Iris pigment epithelial cell (primary cell): ENCODE results near the gene DUSP3.

ENCODE experiments used
- DNase-seq: peaks from one replicate; pipeline ENCODE4 v3.0.0-alpha.2; 2011; ENCODE audit warnings: low read depth

The DUSP3 gene

DNA sequence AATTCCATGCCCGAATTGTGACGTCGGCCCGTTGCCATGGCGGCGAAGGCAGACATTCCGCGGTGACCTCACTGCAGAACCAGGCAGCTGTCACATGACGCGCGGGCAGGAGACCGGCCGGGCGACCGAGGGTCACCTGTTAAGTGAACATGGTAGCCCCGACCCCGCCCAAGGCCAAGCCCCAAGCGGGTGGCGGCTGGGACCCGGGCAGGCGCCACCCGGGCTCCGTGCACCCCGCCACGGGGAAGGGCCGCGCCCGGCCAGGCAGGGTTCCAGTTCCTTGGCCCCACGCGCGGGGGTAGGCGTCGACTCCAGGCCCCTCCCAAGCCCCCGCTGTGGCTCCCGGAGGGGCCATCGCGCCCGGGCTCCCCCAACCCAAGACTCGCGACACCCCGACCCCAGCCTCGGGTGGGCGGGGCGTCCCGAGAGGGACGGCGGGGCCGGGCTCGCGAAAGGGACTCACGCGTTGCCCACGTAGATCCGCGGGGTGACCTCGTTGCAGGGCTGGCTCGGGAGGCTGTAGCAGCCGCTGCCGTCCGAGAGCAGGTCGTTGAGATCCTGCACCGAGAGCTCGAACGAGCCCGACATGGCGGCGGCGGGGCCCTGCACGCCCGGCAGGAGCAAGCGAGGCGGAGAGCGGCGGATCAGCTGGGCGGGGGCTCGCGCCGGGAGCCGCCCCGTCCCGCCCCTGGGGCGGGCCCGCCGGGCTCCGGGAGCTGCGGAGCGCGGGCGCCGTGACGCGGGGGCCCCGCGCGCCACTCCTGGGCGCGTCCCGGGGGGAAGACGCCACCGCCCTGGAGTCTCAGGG lies at the start of gene DUSP3:
Gene DUSP3 (minus strand): TSS at position 641 of the 808 bp plus-strand sequence. CDS start 53 bp downstream, at position 588.
- peak; percentile 93 for DNase-seq

DNA sequence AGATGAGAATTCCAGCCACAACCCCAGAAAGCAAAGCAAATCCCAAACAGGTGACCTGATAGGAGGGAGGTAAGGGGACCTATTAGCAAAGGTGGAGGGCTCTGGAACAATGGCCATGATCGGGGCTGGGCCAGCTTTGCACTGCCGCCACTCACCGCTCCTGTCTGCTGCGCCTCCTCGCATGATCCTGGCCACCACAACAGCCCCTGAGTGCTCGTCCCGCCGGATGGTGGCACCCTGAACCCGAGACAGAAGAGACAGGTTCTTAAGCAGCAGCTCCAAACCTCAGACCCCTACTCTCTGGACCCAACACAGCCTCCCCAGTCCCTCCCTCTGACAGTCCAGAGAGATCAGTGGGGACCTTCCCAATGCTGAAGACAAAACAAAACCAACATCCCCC lies 48.8 kb upstream of the DUSP3 start:
- no peak for DNase-seq

DNA sequence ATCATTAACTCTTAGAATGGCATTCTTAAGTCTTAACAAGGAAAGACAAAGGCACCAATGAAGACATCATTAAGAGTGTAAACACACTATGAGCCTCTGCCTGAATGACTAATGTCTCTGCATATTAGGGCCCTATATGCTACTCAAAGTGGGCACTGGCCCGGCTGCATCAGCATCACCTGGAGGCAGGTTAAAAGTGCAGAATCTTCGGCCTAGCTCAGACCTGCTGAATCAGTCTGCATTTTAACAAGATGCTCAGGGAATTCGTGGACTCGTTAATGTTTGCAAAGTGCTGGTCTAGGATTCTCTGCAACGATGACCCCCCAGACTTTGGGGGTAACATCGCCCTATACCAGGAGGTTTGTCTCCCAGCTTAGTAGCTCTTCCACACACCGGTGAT lies 47.4 kb upstream of the DUSP3 start:
- DNase-seq: no peak

DNA sequence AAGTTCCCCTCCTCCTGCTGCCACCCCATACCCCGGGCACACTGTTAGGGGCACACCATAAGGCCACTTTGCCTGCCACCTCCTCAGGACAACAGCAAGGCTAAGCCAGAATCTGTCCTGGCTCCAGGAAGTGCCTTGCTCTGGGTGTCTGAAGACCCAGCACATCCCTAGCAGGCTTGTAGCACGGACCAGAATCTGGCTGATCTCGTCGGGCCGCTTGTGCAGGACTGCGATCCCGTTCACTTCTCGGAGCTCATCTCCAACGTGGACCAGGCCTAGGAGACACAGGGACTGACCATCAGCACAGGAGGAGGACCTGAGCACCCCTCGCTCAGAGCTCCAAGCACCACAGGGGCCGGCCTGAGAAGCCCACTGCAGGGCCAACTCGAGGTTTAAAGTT lies 46.8 kb upstream of the DUSP3 start:
- no peak for DNase-seq

DNA sequence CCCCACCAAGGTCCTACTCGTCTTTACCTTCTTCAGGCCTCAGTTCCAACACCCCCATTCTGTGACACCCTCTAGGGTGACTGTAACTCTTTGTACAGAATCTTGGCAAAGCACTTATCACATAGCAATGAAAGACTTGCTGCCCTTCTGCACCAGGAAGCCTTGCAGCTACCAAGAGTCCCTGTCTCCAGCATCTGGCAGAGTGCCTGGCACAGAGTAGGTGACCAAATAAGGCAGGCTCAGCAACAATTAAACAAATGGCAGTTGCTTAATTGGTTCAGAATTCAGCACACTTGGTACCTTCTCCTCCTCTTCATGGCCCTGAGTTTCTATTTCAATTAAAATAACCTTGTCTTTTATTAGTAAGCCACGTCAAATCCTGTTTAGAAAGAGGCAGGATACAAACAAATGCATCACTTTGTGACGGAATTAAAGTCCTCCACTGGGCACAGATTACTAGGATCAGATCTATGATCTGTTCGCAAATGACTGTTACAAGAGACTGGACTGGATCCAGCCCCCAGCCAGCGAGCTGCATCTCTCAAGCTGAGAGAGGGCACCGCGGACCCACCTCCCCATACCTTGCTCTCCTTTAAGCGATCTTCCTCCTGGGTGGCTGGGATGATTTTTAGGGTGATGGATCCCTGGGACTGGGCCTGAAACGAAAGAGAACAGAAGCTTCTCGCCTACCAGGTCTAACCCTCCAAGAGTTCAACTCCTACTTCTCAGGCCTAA lies 44.7 kb upstream of the DUSP3 start:
- no peak for DNase-seq

DNA sequence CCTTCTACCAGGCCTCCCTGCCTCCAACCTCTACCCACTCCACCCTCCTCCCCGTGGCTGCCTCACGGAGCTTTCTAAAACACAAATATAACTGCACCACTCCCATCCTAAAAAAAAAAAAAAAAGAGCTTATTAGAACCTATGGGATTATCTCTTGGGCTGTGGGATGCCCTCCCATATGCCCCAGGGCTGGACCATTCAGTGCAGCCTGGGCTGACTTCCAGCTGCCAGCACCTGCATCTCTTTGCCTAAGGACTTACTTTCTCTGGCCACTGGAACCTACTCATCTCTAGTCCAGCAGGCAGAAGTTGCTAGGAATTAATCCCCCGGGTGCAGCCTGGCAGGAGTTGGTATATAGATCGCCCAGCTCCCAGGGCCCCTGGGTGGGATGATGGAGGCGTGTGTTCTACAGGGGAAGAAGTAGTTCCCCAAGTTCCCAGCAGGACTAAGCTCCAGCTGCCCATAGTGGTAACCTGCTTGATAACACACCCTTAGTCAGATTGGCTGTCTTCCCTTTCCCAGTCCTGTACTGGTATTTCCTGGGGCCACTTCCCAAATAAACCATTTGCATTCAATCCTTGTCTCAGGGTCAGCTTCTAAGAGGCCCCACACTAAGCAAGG lies 43.9 kb upstream of the DUSP3 start:
- no peak for DNase-seq

DNA sequence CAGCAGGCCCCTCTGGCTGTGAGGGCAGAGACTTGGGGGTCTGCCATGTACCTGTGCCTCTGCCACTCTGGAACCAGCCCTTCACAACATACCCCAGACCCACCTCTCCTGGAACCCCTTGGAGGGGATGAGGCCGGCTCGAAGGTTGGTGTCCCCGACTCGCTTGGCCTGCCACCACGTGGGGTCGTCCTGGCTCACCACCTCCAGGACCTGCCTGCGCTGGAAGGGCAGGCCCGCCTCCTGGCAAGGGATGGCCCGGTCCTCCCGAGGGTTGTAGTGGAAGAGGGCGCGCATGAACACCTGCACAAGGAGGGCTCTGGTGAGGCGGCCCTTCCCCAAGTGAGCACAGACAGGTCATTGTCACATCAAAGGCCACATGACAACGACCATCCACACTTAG lies 42.0 kb upstream of the DUSP3 start:
- DNase-seq: no peak

DNA sequence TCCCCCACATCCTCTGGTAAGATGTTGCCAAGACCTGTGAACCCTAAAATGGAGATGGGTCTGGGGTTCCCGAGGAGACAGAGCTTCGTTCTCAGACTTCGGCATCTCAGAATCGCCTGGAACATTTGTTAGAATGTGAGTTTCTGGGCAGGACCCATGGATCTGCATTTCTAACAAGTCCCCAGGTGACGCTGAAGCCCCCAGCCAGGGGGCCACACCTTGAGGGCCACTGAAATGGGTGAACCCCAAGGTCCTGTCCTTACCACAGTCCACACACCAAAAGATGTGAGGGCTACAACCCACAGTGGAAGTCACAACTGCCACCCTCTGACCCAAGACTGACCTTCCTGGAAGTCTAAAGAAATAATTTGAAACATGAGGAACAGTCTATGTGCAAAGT lies 40.2 kb upstream of the DUSP3 start:
- no peak for DNase-seq

DNA sequence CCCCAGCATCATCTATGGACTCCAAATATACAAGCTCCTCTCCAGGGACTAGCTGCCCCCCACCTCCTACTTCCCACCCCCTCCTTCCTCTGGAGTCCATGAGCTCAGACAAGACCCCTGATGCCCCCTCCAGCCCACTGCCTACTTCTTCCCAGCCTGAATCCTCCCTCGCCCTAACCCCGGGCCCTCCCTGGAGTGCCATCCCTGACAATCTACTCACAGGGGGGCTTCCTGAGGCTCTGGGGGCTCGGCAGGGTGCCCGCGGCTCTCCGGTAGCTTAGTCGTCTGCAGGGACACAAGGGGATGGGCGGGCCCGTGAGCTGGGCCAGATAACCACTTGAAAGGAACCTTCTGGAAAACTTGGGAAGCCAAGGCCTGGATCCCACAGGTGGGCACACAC lies 39.0 kb upstream of the DUSP3 start:
- DNase-seq: no peak

DNA sequence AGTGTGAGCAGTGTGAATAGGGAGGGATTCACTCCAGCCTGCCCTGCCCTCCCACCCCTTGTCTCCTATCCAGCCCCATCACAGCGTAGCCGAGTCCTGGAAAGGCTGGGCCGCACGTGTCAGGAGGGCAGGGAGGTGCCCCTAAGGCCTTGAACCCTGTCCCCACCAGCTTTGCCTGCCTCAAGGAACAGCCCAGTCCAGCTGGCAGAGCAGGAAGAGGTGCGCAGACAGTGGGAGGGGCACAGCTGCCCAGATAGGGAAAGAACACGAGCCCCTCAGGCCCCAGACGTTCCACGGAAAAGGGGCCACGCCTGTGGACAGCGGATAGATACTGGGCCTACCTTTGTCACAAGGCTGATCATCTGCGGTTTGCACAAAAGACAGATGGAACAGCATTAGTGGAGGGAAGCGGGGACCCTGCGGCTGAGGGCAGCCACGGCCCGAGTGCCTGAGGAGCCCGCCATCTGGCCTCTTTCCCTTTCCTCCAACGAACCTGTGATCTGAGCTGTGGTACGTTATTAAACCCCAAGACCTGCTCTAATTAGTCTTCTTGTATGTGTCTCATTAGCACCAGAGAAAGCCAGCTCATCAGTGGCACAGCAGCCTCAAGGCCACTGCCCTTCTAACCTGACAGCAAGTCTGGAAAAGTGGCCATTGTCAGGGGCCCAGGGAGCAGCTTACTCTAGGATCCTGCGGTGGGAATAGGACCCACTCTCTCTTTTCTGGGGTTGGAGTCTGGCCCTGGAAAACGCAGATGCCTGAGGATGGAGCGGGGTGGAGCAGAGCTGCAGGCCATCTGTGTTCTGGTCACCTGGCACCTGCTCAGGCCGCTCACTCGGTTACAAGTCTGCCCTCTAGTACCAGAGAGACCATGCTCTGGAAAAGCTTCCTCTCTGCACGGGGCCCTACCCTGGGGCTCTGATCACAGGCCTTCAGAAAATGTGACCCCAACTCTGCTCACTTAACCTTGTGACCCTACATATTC lies 37.9 kb upstream of the DUSP3 start:
- DNase-seq: no peak

DNA sequence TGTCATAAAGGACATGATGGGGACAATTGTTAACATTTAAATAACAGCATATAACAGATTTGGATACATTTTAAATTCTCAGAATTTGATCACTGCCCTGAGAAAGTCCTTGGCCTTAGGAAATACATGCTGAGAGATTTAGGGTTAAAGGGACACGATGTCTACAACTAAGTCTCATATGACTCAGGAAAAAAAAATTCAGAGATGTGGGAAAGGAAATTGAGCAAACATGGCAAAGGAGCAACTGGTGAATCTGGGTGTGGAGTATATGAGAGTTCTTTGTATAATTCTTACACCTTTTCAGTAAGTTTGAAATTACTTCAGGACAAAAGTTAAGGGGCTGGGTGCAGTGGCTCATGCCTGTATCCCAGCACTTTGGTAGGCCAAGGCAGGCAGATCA lies 35.9 kb upstream of the DUSP3 start:
- peak; percentile 88 for DNase-seq

DNA sequence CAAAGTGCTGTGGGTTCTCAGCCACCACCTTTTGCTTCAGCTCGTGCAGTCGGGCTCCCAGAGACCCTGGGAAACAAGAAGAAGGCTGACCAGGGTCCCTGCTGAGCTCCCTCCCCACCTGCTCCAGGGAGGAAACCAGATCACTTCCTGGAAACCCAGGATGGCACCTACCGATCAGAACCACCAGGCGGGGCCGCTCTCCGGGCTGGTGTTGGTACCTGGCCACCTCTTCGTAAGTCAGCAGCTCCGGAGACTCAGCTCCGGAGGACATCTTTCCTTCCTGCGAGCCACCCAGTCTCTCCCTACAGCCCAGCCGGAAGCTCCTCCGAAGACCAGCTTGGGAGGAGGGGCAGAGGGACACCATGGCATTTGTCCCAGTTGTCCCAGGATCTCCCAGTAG lies 35.2 kb upstream of the DUSP3 start:
- DNase-seq: no peak

DNA sequence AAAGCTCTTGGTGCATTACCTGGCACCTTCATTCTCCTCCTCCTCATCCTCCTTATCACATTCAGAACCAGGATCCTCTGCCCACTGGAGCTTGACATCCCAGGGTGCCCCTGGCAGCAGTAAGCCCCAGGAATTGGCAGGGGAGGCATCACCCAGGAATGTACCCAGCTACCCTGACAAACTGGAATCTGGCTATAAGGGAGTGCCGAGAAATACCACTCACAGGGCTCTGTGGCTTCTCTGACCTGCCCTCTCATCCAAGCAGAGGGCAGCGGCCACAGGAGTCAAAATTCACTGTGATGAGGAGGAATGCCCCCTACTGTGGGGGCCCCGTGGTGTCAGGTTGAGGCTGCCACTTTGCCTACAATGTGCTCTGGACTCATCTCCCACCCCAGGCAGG lies 34.6 kb upstream of the DUSP3 start:
- DNase-seq: no peak

DNA sequence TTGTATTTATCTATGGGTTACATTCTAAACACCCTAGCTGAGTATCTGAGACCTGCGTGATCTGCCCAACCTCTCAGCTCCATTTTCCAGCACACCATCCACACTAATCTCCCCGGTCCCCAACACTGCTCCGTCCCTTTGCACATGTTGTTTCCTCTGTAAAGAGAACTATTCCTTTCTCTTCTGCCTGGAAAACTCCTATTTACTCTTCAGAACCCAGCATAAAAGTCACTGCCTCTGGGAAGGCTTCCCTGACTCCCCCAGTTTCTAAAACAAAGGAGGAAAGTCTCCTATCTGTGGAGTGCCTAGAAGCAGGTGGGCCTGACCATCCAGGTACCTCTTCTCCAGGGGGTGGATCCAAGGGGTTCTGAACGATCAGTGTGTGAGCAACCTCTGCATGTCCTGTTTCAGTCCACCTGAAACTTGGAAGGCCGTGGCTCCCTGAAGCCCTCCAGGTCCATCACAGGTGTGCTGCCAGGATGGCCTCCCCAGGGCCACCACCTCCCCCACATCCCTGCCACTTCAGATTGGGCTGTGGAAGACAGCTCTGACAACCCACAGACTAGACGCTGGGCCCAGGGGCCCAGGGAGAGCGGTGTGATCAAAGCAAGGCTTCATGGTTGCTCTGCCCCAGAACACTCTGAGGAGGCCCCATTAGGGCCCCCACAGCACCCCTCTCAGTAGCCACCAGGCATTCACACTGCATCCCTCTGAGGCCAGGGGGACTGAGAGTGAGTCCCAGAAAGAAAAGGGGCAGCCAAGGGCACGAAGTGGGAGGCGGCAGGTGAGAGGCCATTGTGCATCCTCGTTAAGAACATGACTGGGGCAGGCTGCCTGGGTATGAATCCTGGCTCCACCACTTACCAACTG lies 33.9 kb upstream of the DUSP3 start:
- DNase-seq: no peak

DNA sequence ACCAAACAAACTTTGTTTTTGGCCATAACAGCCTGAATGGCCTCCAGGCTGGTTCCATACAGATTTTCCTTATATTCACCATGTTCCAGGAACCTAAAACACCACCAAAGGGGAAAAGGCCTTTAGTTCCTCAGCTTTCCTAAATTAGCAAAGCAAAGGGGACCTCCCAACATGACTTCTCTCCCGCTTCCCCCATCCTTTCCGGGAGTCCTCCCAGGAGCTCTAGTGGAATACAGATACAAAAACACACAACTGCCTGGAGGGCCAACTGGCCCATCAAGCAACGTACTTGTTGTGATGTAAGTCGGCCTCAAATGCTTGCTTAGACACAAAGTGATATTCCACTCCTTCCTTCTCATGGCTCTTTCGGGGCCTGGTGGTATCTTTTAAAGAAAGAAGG lies 32.0 kb upstream of the DUSP3 start:
- no peak for DNase-seq

DNA sequence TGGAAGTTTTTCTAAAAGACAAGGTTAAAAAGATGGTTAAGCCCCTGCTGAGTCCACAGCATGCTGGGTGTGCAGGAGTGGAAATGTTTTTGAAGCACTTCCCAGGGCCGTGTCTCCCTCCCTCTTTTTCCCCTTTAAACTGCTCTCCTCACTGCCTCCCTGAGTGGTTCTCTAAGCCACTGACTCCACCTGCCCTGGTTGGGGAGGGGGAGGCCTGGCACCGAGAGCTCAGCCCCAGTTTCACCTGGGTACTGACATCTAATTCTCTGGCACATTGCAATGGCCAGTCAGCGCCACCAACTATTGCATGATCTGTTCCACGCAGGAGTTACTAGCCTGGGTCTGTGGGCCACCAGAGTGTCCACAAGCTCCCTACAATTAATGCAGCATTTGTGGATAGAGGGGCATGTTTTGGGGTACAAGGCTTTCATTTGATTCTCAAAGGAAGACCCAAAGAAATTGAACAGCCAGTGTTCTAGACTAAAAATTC lies 31.5 kb upstream of the DUSP3 start:
- DNase-seq: no peak

DNA sequence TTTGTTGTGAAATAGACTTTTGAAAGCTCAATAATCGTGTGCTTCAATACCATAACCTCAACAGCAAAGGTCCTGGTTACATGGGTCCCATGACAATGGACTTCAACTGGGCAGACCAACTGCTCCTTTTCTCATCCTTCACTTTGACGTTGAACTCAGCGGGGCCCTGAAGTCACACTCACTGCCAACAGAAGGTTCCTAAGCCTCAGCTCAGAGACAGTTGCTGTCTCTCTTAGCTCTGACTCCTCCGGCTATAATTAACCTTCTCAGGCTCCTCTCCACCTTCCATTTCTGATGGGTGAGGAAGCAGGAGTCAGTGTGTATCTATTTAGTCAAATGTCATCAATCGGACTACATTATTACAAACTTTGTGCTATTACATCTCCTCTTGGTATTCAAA lies 30.3 kb upstream of the DUSP3 start:
- no peak for DNase-seq

DNA sequence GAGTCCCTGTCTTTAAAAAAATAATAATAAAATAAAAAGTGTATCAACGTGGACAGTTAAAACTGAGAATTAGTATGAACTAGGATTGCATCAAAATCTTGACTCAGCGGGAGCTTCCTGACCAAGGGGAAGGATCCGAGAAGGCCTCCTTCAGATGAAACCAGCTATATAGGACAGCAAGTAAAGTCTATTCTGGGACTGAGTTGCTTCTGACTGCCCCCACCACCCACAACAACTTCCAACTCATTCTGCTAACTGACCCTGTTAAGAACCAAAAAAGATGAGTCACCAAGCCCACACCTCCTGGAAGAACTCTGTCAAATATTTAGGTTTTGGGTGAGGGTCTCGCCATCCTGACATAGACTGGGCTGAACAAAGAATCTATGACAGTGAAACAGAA lies 29.3 kb upstream of the DUSP3 start:
- no peak for DNase-seq

DNA sequence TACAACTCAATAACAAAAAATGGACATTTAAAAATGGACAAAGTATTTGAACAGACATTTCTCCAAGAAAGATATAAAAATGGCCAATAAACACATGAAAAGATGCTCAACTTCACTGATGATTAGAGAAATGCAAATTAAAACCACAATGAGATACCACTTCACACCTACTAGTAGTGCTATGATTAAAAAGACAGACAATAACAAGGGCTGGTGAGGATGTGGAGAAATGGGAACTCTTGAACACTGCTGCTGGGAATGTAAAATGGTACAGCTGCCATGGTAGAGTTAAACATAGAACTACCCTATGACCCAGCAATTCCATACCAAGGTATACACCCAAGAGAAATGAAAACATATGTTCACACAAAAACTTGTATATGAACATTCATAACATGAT lies 26.3 kb upstream of the DUSP3 start:
- no peak for DNase-seq

DNA sequence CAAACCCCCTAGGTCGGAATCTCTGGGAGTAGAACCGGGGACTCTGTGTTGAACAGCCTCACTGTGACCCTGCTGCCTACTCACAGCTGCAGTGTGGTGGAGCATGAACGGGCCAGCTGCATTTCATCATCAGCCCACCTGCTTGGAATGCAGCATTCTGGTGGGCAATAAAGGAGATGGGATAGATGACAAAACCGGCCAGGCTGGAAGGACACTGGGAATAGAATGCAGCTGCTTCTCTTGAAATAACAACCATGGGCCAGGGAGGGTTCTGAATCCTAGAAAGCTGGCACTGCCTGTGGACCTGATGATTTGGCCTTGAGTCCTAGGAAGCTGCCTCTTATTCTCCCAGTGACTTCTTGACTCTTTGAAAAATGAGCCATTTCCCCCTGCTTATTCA lies 25.0 kb upstream of the DUSP3 start:
- no peak for DNase-seq

DNA sequence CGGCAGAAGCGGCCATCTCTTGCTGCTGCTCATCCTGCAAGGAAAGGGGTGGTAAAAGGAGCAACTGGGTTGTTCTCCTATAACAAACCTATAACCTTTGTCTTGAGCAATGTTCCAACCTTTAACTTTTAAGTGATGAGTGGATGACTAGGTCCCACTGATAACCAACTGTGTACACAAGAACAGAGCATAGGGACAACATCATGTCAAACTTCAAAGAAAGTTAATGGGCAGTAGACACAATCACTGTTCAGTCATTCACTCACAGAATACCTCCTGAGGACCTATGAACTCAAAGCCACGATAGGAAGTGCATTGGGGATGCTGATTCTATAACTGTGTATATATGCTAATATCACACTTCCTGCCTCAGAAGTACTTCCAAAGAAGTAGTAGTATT lies 23.1 kb upstream of the DUSP3 start:
- no peak for DNase-seq
